H9 (cell line): Measurements from ENCODE around the gene MAT2A. TPM values are rescaled to one million over a fixed set of nuclear protein-coding genes. Genes with fewer than 3 reads are reported as not detected.

ENCODE experiments used
- DNase-seq: peaks from one replicate; pipeline ENCODE4 v3.0.0-alpha.2; 2017
- H2AFZ ChIP-seq: one replicate; pipeline ENCODE4 v1.6.1; 2013; ENCODE audit warnings: mild to moderate bottlenecking, low read length, control low read depth, moderate library complexity
- H2AK5ac ChIP-seq: 2 replicates; pipeline ENCODE4 v1.6.1; 2013; ENCODE audit warnings: low read length, control low read depth, mixed read lengths; ENCODE audit not compliant: insufficient read length
- H2BK120ac ChIP-seq: one replicate; pipeline ENCODE4 v1.6.1; 2013; ENCODE audit warnings: low read depth, mild to moderate bottlenecking, low read length, control low read depth, inconsistent platforms; ENCODE audit not compliant: poor library complexity, severe bottlenecking
- H2BK12ac ChIP-seq: 2 replicates; pipeline ENCODE4 v1.6.1; 2013; ENCODE audit warnings: low read length, control low read depth, mixed read lengths, low read depth; ENCODE audit not compliant: insufficient read length
- H2BK15ac ChIP-seq: 2 replicates; pipeline ENCODE4 v1.6.1; 2013; ENCODE audit warnings: low read depth, low read length, control low read depth
- H2BK20ac ChIP-seq: one replicate; pipeline ENCODE4 v1.6.1; 2013; ENCODE audit warnings: low read depth, mild to moderate bottlenecking, low read length, control low read depth, inconsistent platforms; ENCODE audit not compliant: poor library complexity, severe bottlenecking
- H2BK5ac ChIP-seq: 2 replicates; pipeline ENCODE4 v1.6.1; 2013; ENCODE audit warnings: low read length, control low read depth, mixed read lengths; ENCODE audit not compliant: insufficient read length
- H3K14ac ChIP-seq: 2 replicates; pipeline ENCODE4 v1.6.1; 2013; ENCODE audit warnings: low read length, control low read depth; ENCODE audit not compliant: insufficient read depth
- H3K18ac ChIP-seq: 2 replicates; pipeline ENCODE4 v1.6.1; 2013; ENCODE audit warnings: low read depth, mild to moderate bottlenecking, mixed read lengths, low read length, control low read depth; ENCODE audit not compliant: insufficient read length
- H3K23ac ChIP-seq: 2 replicates; pipeline ENCODE4 v1.6.1; 2013; ENCODE audit warnings: low read length, control low read depth, mixed read lengths, low read depth; ENCODE audit not compliant: insufficient read length
- H3K23me2 ChIP-seq: 2 replicates; pipeline ENCODE4 v1.6.1; 2013; ENCODE audit warnings: low read depth, mild to moderate bottlenecking, mixed read lengths, low read length, control low read depth; ENCODE audit not compliant: insufficient read length, poor library complexity, severe bottlenecking
- H3K27ac ChIP-seq: 2 replicates; pipeline ENCODE4 v1.5.1; 2013; ENCODE audit warnings: low read length, control low read depth, mixed read lengths, low read depth; ENCODE audit not compliant: insufficient read length
- H3K27me3 ChIP-seq: 2 replicates; pipeline ENCODE4 v1.6.1; 2013; ENCODE audit warnings: low read length, control low read depth, inconsistent platforms; ENCODE audit not compliant: insufficient read depth
- H3K4ac ChIP-seq: 2 replicates; pipeline ENCODE4 v1.6.1; 2013; ENCODE audit warnings: low read depth, mild to moderate bottlenecking, control low read depth, inconsistent platforms, low read length, moderate library complexity
- H3K4me1 ChIP-seq: 2 replicates; pipeline ENCODE4 v1.6.1; 2013; ENCODE audit warnings: low read length, control low read depth, inconsistent platforms; ENCODE audit not compliant: insufficient read depth
- H3K4me2 ChIP-seq: 2 replicates; pipeline ENCODE4 v1.6.1; 2013; ENCODE audit warnings: low read length, control low read depth, mixed read lengths; ENCODE audit not compliant: insufficient read length, insufficient read depth
- H3K56ac ChIP-seq: 2 replicates; pipeline ENCODE4 v1.6.1; 2013; ENCODE audit warnings: low read depth, mild to moderate bottlenecking, mixed read lengths, low read length, control low read depth; ENCODE audit not compliant: insufficient read length
- H3K79me1 ChIP-seq: 2 replicates; pipeline ENCODE4 v1.6.1; 2013; ENCODE audit warnings: low read depth, mild to moderate bottlenecking, moderate library complexity, low read length, control low read depth, inconsistent platforms; ENCODE audit not compliant: insufficient read depth, poor library complexity, severe bottlenecking
- H3K79me2 ChIP-seq: 2 replicates; pipeline ENCODE4 v1.6.1; 2013; ENCODE audit warnings: low read length, control low read depth, inconsistent platforms; ENCODE audit not compliant: insufficient read depth
- H3K9ac ChIP-seq: 2 replicates; pipeline ENCODE4 v1.6.1; 2013; ENCODE audit warnings: low read length, control low read depth, mixed read lengths; ENCODE audit not compliant: insufficient read length; ENCODE audit errors: extremely low read depth
- H3K9me3 ChIP-seq: one replicate; pipeline ENCODE4 v1.6.1; 2013; ENCODE audit warnings: low read depth, low read length, inconsistent platforms; ENCODE audit not compliant: control insufficient read depth
- H3T11ph ChIP-seq: one replicate; pipeline ENCODE4 v1.6.1; 2013; ENCODE audit warnings: mild to moderate bottlenecking, low read length, control low read depth, inconsistent platforms
- H4K20me1 ChIP-seq: one replicate; pipeline ENCODE4 v1.6.1; 2013; ENCODE audit not compliant: control insufficient read depth, insufficient read length, insufficient read depth
- H4K5ac ChIP-seq: 2 replicates; pipeline ENCODE4 v1.6.1; 2013; ENCODE audit warnings: low read depth, mild to moderate bottlenecking, mixed read lengths, low read length, control low read depth; ENCODE audit not compliant: insufficient read length
- H4K8ac ChIP-seq: replicated peaks from 2 replicates; pipeline ENCODE4 v1.6.1; 2013; ENCODE audit warnings: low read length, control low read depth, mixed read lengths, low read depth; ENCODE audit not compliant: insufficient read length
- H4K91ac ChIP-seq: 2 replicates; pipeline ENCODE4 v1.6.1; 2013; ENCODE audit warnings: low read depth, mild to moderate bottlenecking, moderate library complexity, mixed read lengths, low read length, control low read depth; ENCODE audit not compliant: insufficient read length
- H3K27ac Mint-ChIP-seq, 3 experiments: 2 replicates in 2 of 3; 3 replicates in 1 of 3; pipeline ENCODE4 v1.8.0; 2020 to 2021; ENCODE audit warnings: mixed read lengths in 3 of 3, mild to moderate bottlenecking in 1 of 3, moderate library complexity in 1 of 3
- H3K27me3 Mint-ChIP-seq: 2 replicates; pipeline ENCODE4 v1.8.0; 2021; ENCODE audit warnings: low read depth, mild to moderate bottlenecking, moderate library complexity, mixed read lengths
- H3K36me3 Mint-ChIP-seq, 3 experiments: 2 replicates in 2 of 3; 3 replicates in 1 of 3; pipeline ENCODE4 v1.8.0; 2020 to 2021; ENCODE audit warnings: low read depth in 3 of 3, mixed read lengths in 3 of 3; ENCODE audit not compliant: insufficient read depth in 1 of 3
- H3K4me1 Mint-ChIP-seq, 2 experiments: 2 replicates each; pipeline ENCODE4 v1.8.0; 2020; ENCODE audit warnings: mixed read lengths in 2 of 2
- H3K4me3 Mint-ChIP-seq, 2 experiments: 2 replicates in 1 of 2; 3 replicates in 1 of 2; pipeline ENCODE4 v1.8.0; 2020 to 2021; ENCODE audit warnings: mild to moderate bottlenecking in 2 of 2, mixed read lengths in 2 of 2, moderate library complexity in 1 of 2
- H3K9me3 Mint-ChIP-seq, 2 experiments: 2 replicates in 1 of 2; 3 replicates in 1 of 2; pipeline ENCODE4 v1.8.0; 2020; ENCODE audit warnings: mild to moderate bottlenecking in 2 of 2, mixed read lengths in 2 of 2, moderate library complexity in 1 of 2
- CTCF ChIP-seq: fragments of 200-600 bp; sonication (generic); conservative IDR thresholded peaks from 3 replicates; pipeline ENCODE4 v1.8.0; 2021; ENCODE audit warnings: antibody characterized with exemption, mild to moderate bottlenecking
- WGBS: extraction: QIAGEN DNeasy Blood & Tissue Kit; methylation state at CpG from one replicate; pipeline ENCODE4 v1.1.7; 2013; ENCODE audit warnings: missing lambda C conversion rate, low lambda C conversion rate, mixed read lengths; ENCODE audit not compliant: insufficient read length; ENCODE audit errors: extremely low coverage; 5-methylcytosine and 5-hydroxymethylcytosine counted together
- total RNA-seq: library from RNA; stranded (reverse); gene quantifications from 2 replicates; pipeline ENCODE4 v1.2.1, GENCODE V29; 2021

MAT2A gene
- total RNA-seq, 1 experiment from 2014 or later, result 459 TPM

- Histone ChIP-seq H4K91ac (no peak overlapping the region), H3K27ac (peak overlapping the region; percentile 40), H3K56ac (no peak overlapping the region), H3T11ph (no peak overlapping the region), H2AK5ac (no peak overlapping the region), H2BK120ac (no peak overlapping the region), H3K4me2 (peak overlapping the region; percentile 86), H4K20me1 (no peaks in the 10 kb centered on the region), H3K14ac (peak overlapping the region; percentile 84), H2BK12ac (no peak overlapping the region), H3K79me1 (no peaks in the 10 kb centered on the region), H3K9me3 (no peaks in the 10 kb centered on the region), H3K23me2 (peaks cover 17% of the 10 kb centered on the region), H2BK20ac (no peak overlapping the region), H2BK5ac (no peak overlapping the region), H2BK15ac (no peak overlapping the region), H3K4ac (no peak overlapping the region; the same call in 1 of the 2 replicates), H3K23ac (no peak overlapping the region), H3K4me1 (0 out of 2 replicates have a peak, but pooled peaks cover 2% of the 10 kb centered on the region), H3K27me3 (no peaks in the 10 kb centered on the region), H4K5ac (peak overlapping the region; percentile 5), H4K8ac (no peak overlapping the region), H3K18ac (peak overlapping the region; percentile 85), H3K9ac (peak overlapping the region; percentile 96), H3K79me2 (peaks cover 25% of the 10 kb centered on the region), H2AFZ (no peak overlapping the region)
- peaks cover 0 to 3% of the 10 kb centered on the region in 2 experiments; a peak in 1 of 5 replicates for H3K9me3 Mint-ChIP-seq
- WGBS, result no CpG with 5 or more reads among the region's 67 CpGs
- H3K27ac Mint-ChIP-seq, result peak overlapping the region; percentile 98 to 99 (median 98)
- H3K4me3 Mint-ChIP-seq, result peak overlapping the region; percentile 95 to 98
- H3K36me3 Mint-ChIP-seq, result peaks cover 48 to 57% (median 54%) of the 10 kb centered on the region in 3 experiments
- peaks cover 5% of the 10 kb centered on the region; the same call in 1 of the 2 replicates for H3K27me3 Mint-ChIP-seq
- H3K4me1 Mint-ChIP-seq, result peaks cover 43 to 57% of the 10 kb centered on the region in 2 experiments
- no peak for TF ChIP-seq CTCF
- DNase-seq, result peak; percentile 38
These were observed 579 bp downstream of the MAT2A start for GRCh38 chr2:85539361-85540132.
